Activated CD8-positive, alpha-beta T cell treated with anti-CD3 and anti-CD28 coated beads, Interleukin-2, amount 10 ng/mL, durations not matched to agents 7 days and 5 days (primary cell): ENCODE measurements around the gene TUFM. TPM values are rescaled to one million over a fixed set of nuclear protein-coding genes. Genes with fewer than 3 reads are reported as not detected.
"Not testable (repeated sequence)": the region's sequence is repeated elsewhere in the genome, so short reads cannot be mapped to it uniquely, and the experiment has no call there.

Source experiments
- ATAC-seq: fragments of 150-1000 bp; cut with Tn5 transposase; one replicate; pipeline ENCODE4 v1.10.0; 2021; ENCODE audit warnings: moderate library complexity
- CTCF ChIA-PET: fragments of 350-600 bp; sonication (Branson Sonifier 250); formaldehyde crosslinking; loops from one replicate; lab custom pipeline; 2021; ENCODE audit warnings: antibody characterized with exemption; lab: Charles Lee
- POLR2A ChIA-PET: fragments of 350-600 bp; sonication (Branson Sonifier 250); formaldehyde crosslinking; loops from one replicate; lab custom pipeline; 2021; ENCODE audit warnings: antibody characterized with exemption; lab: Charles Lee
- DNase-seq: peaks from one replicate; pipeline ENCODE4 v3.0.0-alpha.2; 2020
- H3K27ac Mint-ChIP-seq: one replicate; pipeline ENCODE4 v1.8.0; 2021; ENCODE audit warnings: mild to moderate bottlenecking, mixed read lengths
- H3K27me3 Mint-ChIP-seq: one replicate; pipeline ENCODE4 v1.8.0; 2021; ENCODE audit warnings: low read depth, mixed read lengths
- H3K36me3 Mint-ChIP-seq: one replicate; pipeline ENCODE4 v1.8.0; 2021; ENCODE audit warnings: low read depth, mixed read lengths
- H3K4me1 Mint-ChIP-seq: one replicate; pipeline ENCODE4 v1.8.0; 2021; ENCODE audit warnings: low read depth, mixed read lengths
- H3K4me3 Mint-ChIP-seq: one replicate; pipeline ENCODE4 v1.8.0; 2021; ENCODE audit warnings: mild to moderate bottlenecking, mixed read lengths
- H3K9me3 Mint-ChIP-seq: one replicate; pipeline ENCODE4 v1.8.0; 2022; ENCODE audit warnings: mixed read lengths; ENCODE audit not compliant: insufficient read depth
- total RNA-seq, 2 experiments: library from RNA; stranded (reverse); gene quantifications; one replicate each; pipeline ENCODE4 v1.2.3, GENCODE V29; 2021

The TUFM gene
- 100 to 1,000 TPM; 150 to 153 TPM for total RNA-seq

DNA sequence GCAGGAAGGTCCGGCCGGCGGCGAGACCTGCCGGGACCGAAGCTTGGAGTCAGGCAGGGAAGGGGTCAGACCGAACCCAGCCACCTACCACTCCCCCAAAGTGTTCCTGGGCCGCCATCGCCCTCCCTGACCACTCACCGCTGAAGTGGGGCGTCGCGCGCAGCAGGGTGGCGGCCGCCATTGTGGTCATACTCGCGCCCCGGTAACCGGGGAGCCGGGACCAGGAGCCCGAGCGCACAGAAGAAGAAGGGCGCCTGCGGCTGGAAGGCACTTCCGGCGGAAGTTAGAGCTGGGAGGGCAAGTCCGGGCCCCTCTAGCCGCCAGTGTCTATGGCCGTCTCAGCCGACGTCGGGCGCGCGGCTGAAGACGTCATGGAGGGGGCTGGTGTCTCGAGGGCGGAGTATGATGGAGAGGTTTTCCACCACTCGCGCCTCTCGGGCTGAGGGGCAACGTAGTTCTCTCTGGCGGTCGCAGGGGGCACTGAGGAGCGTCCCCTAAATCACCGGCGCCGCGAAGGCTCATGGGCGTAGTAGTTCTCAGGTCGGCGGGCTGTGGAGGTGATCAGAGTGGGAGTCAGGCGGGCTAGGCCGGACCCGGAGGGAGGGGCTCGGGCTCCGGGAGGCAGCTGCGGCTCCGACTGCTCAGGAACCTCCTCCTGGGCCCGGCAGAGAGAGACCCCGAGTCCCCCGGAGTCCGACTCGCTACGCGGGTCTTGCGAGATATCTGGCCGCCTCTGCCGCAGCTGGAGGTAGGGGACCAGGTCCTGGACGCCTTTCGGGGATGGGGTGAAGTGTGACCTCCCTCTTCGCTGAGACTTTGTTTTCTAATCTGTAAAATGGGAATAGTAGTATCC is at the start of gene TUFM:
TSS of gene TUFM (minus strand) at position 269 of the 853 bp plus-strand sequence. CDS start at position 190, 79 bp downstream.
- H3K4me3 Mint-ChIP-seq = peak within 1 kb of the TSS; percentile 92
- H3K36me3 Mint-ChIP-seq = peaks cover 43% of the 10 kb centered on the region
- H3K27ac Mint-ChIP-seq = peak within 1 kb of the TSS; percentile 94
- ATAC-seq (peak; percentile 92), DNase-seq (peak; percentile 99)
- ChIA-PET POLR2A (interaction anchor here (0.6 to 5.0 kb wide), 18 partner anchors 9 to 140 kb away, joined by 3 to 59 read pairs (median 4); partner anchors contain the start of genes ATXN2L, NFATC2IP and SH2B1), CTCF (interaction anchor here (1.1 to 3.6 kb wide), 9 partner anchors 10 to 98 kb away, joined by 3 to 51 read pairs (median 6); partner anchors contain the start of gene SH2B1)
- peaks cover 27% of the 10 kb centered on the region for H3K4me1 Mint-ChIP-seq
- no peaks in the 10 kb centered on the region for H3K9me3 Mint-ChIP-seq
- no peaks in the 10 kb centered on the region for H3K27me3 Mint-ChIP-seq

DNA sequence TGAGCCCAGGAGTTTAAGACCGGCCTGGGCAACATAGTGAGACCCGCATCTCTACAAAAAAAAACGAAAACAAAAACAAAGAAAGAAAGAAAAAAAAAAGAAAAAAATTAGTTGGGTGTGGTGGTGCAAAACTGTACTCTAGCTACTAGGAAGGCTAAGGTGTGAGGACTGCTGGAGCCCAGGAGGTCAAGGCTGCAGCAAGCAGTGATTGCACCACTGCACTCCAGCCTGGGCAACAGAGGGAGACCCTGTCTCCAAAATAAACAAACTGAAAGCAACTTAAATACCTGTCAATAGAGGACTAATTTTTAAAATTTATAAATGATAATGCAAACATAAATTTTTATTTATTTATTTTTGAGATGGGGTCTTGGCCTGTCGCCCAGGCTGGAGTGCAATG is 49.5 kb upstream of the TUFM start:
- no peaks in the 10 kb centered on the region for H3K27me3 Mint-ChIP-seq
- CTCF ChIA-PET = interaction anchor here (0.6 to 0.7 kb wide), 2 partner anchors 11 to 327 kb away, joined by 3 to 4 read pairs; no protein-coding TSS in a partner anchor
- ATAC-seq = no peak
- no peak overlapping the region for H3K4me3 Mint-ChIP-seq
- H3K27ac Mint-ChIP-seq = no peak overlapping the region
- POLR2A ChIA-PET = no interaction called here
- H3K4me1 Mint-ChIP-seq = peaks cover 5% of the 10 kb centered on the region
- no peaks in the 10 kb centered on the region for H3K9me3 Mint-ChIP-seq
- DNase-seq = no peak
- H3K36me3 Mint-ChIP-seq = no peaks in the 10 kb centered on the region

DNA sequence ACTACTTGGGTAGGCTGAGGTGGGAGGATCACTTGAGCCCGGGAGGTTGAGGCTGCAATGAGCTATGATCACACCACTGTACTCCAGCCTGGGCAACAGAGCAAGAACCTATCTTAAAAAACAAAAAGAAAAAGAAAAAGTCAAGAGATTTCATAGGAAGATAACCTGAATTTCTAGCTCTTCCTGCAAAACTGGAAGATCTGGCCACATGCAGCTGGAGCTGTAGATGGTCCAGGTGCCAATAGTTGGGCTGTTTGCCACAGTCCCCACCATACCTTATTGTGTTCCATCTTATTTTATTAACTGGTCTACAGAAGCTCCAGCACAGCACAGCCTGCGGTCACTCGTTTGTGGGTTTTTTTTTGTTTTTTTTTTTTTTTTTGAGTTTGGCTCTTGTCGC is 47.1 kb upstream of the TUFM start:
- ChIA-PET POLR2A (interaction anchor here (0.7 kb wide), 1 partner anchor 28 kb away, joined by 3 read pairs; no protein-coding TSS in a partner anchor), CTCF (no interaction called here)
- Mint-ChIP-seq H3K27ac (no peak overlapping the region), H3K27me3 (no peaks in the 10 kb centered on the region), H3K9me3 (no peaks in the 10 kb centered on the region), H3K4me3 (no peak overlapping the region), H3K36me3 (no peaks in the 10 kb centered on the region), H3K4me1 (no peaks in the 10 kb centered on the region)
- ATAC-seq = no peak
- no peak for DNase-seq

DNA sequence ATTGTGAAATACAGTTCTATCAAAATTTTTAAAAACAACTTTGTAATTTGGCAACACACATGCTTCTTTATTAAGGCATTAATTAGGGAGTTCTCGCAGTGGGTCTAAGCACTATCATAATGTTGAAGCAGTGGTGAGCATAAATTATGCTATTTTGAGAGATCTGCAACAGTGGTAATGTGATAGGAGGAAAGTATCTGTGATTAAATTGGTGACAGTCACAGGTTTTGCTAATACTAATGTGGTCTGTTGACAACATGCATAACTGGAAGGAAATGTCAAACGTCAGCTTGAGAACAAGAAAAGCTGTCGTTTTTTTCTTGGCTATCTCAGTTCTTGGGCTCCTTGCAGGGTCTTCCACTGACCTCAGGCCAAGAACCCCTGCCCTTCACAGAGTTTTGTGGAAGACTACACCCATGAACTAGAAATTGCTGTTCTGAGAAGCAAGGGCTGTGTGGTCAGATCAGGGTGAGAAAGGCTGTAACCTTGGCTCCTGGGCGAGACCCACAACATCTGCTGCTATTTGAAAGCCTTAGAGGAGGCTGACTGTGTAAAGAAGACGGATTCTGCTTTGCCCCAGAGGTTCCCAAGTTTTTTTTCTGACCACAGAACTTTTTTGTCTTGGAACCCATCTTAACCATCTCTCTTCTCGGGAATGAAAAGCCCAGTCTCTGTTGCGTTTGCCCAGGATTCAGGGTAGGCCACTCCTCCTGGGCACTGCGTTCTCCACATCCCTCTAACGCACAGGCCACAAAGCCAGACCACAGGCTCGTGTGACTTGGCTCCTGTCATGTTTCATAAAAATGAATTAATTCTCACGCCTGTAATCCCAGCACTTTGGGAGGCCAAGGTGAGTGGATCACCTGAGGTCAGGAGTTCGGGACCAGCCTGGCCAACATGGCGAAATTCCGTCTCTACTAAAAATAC is 46.1 kb upstream of the TUFM start:
- ATAC-seq = no peak
- H3K4me1 Mint-ChIP-seq = no peaks in the 10 kb centered on the region
- no peaks in the 10 kb centered on the region for H3K9me3 Mint-ChIP-seq
- H3K27me3 Mint-ChIP-seq = no peaks in the 10 kb centered on the region
- ChIA-PET POLR2A (no interaction called here), CTCF (no interaction called here)
- H3K36me3 Mint-ChIP-seq = no peaks in the 10 kb centered on the region
- no peak for DNase-seq
- no peak overlapping the region for H3K27ac Mint-ChIP-seq
- no peak overlapping the region for H3K4me3 Mint-ChIP-seq

- H3K4me1 Mint-ChIP-seq, H3K9me3 Mint-ChIP-seq, H3K27ac Mint-ChIP-seq, H3K36me3 Mint-ChIP-seq, H3K4me3 Mint-ChIP-seq, ATAC-seq, H3K27me3 Mint-ChIP-seq, POLR2A ChIA-PET, DNase-seq: not testable (repeated sequence)
- CTCF ChIA-PET = interaction anchor here (1.3 kb wide), 2 partner anchors 17 to 55 kb away, joined by 4 to 5 read pairs; no protein-coding TSS in a partner anchor
Observed at GRCh38 chr16:28890355-28890754, 44.2 kb upstream of the TUFM start.

- Mint-ChIP-seq H3K4me1 (no peaks in the 10 kb centered on the region), H3K4me3 (no peak overlapping the region), H3K27ac (no peak overlapping the region), H3K9me3 (no peaks in the 10 kb centered on the region), H3K27me3 (no peaks in the 10 kb centered on the region), H3K36me3 (no peaks in the 10 kb centered on the region)
- POLR2A ChIA-PET = no interaction called here
- no peak for DNase-seq
- no peak for ATAC-seq
- CTCF ChIA-PET = no interaction called here
Observed at GRCh38 chr16:28886945-28887344, 40.8 kb upstream of the TUFM start.

DNA sequence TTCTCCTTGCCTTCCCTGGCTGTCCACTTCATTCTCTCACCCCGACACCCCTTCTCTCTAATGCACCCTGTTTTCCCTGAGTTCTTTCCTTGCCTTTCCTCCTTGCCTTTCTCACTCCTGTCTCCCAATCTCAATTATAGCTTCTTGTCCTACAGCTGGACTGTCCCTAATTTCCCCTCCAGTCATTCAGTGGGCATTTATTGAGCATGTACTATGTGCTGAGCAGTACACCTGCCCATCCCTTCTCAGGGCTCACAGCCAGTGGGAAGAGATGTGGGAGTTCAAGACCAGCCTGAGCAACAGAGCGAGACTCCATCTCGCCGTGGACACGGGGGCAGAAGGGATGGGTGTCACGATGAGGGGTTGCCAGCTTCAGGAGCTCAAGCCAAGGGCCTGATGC is 37.9 kb upstream of the TUFM start:
- Mint-ChIP-seq H3K27me3 (peaks cover 6% of the 10 kb centered on the region), H3K4me1 (peaks cover 17% of the 10 kb centered on the region), H3K27ac (no peak overlapping the region), H3K36me3 (peaks cover 2% of the 10 kb centered on the region), H3K4me3 (no peak overlapping the region), H3K9me3 (no peaks in the 10 kb centered on the region)
- CTCF ChIA-PET = interaction anchor here (1.0 kb wide), 1 partner anchor 63 kb away, joined by 3 read pairs; no protein-coding TSS in a partner anchor
- ATAC-seq (no peak), DNase-seq (no peak)
- POLR2A ChIA-PET = no interaction called here

- H3K9me3 Mint-ChIP-seq = no peaks in the 10 kb centered on the region
- POLR2A ChIA-PET = no interaction called here
- ATAC-seq (no peak), DNase-seq (no peak)
- peaks cover 2% of the 10 kb centered on the region for H3K36me3 Mint-ChIP-seq
- peaks cover 23% of the 10 kb centered on the region for H3K4me1 Mint-ChIP-seq
- H3K4me3 Mint-ChIP-seq = no peak overlapping the region
- H3K27me3 Mint-ChIP-seq = peaks cover 6% of the 10 kb centered on the region
- no peak overlapping the region for H3K27ac Mint-ChIP-seq
- CTCF ChIA-PET = interaction anchor here (1.1 kb wide), 1 partner anchor 62 kb away, joined by 4 read pairs; no protein-coding TSS in a partner anchor
Observed at GRCh38 chr16:28883221-28883996, 37.3 kb upstream of the TUFM start.

DNA sequence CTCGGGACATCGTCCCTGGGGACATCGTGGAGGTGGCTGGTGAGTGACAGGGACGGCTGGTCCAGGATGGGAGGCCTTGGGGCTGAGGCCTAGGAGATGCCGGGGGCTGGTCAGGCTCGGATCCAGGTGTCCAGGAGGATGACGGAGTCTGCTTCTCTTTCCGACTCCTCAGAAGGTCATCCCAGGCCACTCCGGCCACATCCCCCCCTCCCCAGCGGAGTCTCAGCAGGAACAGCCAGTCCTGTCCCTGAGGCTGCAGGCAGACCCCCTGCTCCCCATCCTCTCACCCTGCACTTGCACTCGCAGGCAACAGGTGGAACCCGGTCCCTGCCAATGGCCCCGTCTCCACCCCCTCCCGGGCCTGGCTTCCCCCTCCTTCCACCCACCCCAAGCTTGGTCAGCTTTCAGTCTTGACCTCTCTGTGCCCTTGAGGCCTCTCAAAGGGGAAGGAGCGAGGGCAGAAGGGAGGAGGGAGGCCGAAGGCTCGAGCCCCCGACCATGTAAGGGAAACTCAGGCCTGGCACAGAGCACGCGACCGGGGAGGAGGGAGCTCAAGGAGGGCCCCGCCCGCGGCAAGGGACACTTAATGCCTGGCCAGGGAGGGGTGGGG is 36.5 kb upstream of the TUFM start:
- H3K27me3 Mint-ChIP-seq = peaks cover 6% of the 10 kb centered on the region
- no peaks in the 10 kb centered on the region for H3K9me3 Mint-ChIP-seq
- ATAC-seq (no peak), DNase-seq (no peak)
- CTCF ChIA-PET = interaction anchor here (1.1 kb wide), 1 partner anchor 62 kb away, joined by 4 read pairs; no protein-coding TSS in a partner anchor
- no peak overlapping the region for H3K4me3 Mint-ChIP-seq
- H3K4me1 Mint-ChIP-seq = peaks cover 30% of the 10 kb centered on the region
- POLR2A ChIA-PET = no interaction called here
- no peak overlapping the region for H3K27ac Mint-ChIP-seq
- H3K36me3 Mint-ChIP-seq = peaks cover 2% of the 10 kb centered on the region

DNA sequence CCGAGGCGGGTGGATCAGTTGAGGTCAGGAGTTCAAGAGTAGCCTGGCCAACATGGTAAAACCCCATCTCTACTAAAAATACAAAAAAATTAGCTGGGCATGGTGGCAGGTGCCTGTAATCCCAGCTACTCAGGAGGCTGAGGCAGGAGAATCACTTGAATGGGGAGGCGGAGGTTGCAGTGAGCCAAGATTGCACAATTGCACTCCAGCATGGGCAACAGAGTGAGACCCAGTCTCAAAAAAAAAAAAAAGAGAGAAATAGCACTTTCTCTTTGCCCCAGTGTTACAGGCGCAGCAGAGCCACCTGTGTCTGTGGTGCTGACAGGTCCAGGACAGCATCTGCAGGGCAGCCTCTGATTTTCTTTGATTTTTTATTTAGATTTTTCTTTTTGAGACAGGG is 35.4 kb upstream of the TUFM start:
- POLR2A ChIA-PET, H3K27ac Mint-ChIP-seq, H3K27me3 Mint-ChIP-seq, ATAC-seq, H3K9me3 Mint-ChIP-seq, DNase-seq, H3K4me3 Mint-ChIP-seq, H3K36me3 Mint-ChIP-seq: not testable (repeated sequence)
- H3K4me1 Mint-ChIP-seq = peaks cover 38% of the 10 kb centered on the region
- CTCF ChIA-PET = interaction anchor here (1.7 to 3.9 kb wide), 2 partner anchors 35 to 63 kb away, joined by 6 to 28 read pairs; partner anchors contain the start of gene TUFM
